HepG2 (cell line): ENCODE measurements around the gene RCC1. TPM values are rescaled to one million over a fixed set of nuclear protein-coding genes. Genes with fewer than 3 reads are reported as not detected.

Experiments used
- ATF7-NPFF ChIP-seq: sonication (generic); formaldehyde crosslinking; IDR thresholded peaks from 2 replicates; pipeline ENCODE4 v1.8.1; 2023; ENCODE audit warnings: mild to moderate bottlenecking, low read depth, missing genetic modification reagents, moderate library complexity
- ELF4 ChIP-seq: sonication (generic); formaldehyde crosslinking; IDR thresholded peaks from 2 replicates; pipeline ENCODE4 v1.5.0; 2020; ENCODE audit warnings: missing genetic modification reagents, mild to moderate bottlenecking, moderate library complexity, borderline replicate concordance
- HNRNPL ChIP-seq: fragments of 200-400 bp; formaldehyde crosslinking; IDR thresholded peaks from 2 replicates; pipeline ENCODE4 v1.6.1; 2017; ENCODE audit warnings: mild to moderate bottlenecking, low read depth, low read length
- JUND ChIP-seq: sonication (generic); formaldehyde crosslinking; IDR thresholded peaks from 2 replicates; pipeline ENCODE4 v1.8.0; 2022; ENCODE audit warnings: mild to moderate bottlenecking, missing genetic modification reagents
- NFE2L1 ChIP-seq: sonication (generic); formaldehyde crosslinking; IDR thresholded peaks from 2 replicates; pipeline ENCODE4 v1.4.0; 2020; ENCODE audit warnings: missing genetic modification reagents, mild to moderate bottlenecking, borderline replicate concordance
- PAF1 ChIP-seq: IDR thresholded peaks from 2 replicates; pipeline ENCODE4 v1.6.1; 2016; ENCODE audit warnings: missing genetic modification reagents, missing compliant biosample characterization
- PPARG ChIP-seq: conservative IDR thresholded peaks from 2 replicates; pipeline ENCODE4 v1.6.1; 2016; ENCODE audit warnings: missing biosample characterization, missing genetic modification reagents
- TAF1 ChIP-seq: sonication (generic); formaldehyde crosslinking; IDR thresholded peaks from 2 replicates; pipeline ENCODE4 v1.4.0; 2020; ENCODE audit warnings: missing genetic modification reagents
- THAP11 ChIP-seq: IDR thresholded peaks from 2 replicates; pipeline ENCODE4 v1.6.1; 2016; ENCODE audit warnings: missing biosample characterization, missing genetic modification reagents
- ZNF232 ChIP-seq: sonication (generic); formaldehyde crosslinking; IDR thresholded peaks from 2 replicates; pipeline ENCODE4 v1.4.0; 2020; ENCODE audit warnings: missing genetic modification reagents, borderline replicate concordance
- ZNF572 ChIP-seq: sonication (generic); formaldehyde crosslinking; IDR thresholded peaks from 2 replicates; pipeline ENCODE4 v1.5.1; 2020; ENCODE audit warnings: mild to moderate bottlenecking, missing genetic modification reagents
- ZNF629 ChIP-seq: sonication (generic); formaldehyde crosslinking; conservative IDR thresholded peaks from 2 replicates; pipeline ENCODE4 v1.5.0; 2020; ENCODE audit warnings: missing genetic modification reagents
- ZNF761 ChIP-seq: sonication (generic); formaldehyde crosslinking; conservative IDR thresholded peaks from 2 replicates; pipeline ENCODE4 v1.4.0; 2020; ENCODE audit warnings: mild to moderate bottlenecking, missing genetic modification reagents
- ZNF788 ChIP-seq: sonication (generic); formaldehyde crosslinking; IDR thresholded peaks from 2 replicates; pipeline ENCODE4 v1.5.0; 2020; ENCODE audit warnings: mild to moderate bottlenecking, missing genetic modification reagents, borderline replicate concordance
- polyA plus RNA-seq, 8 experiments: library from polyadenylated mRNA; depleted of rRNA in 3 of 8; stranded (reverse) in 7 of 8; unstranded in 1 of 8; fragments of >200 nt; fragmentation: Illumina TruSeq in 4 of 8; extraction: Trizol in 4 of 8; gene quantifications; 2 replicates each; pipeline versions ENCODE4 v1.2.1 to v1.2.3, GENCODE V29; 2011 to 2016; ENCODE audit warnings: low read depth in 4 of 8, missing spikeins in 1 of 8, mixed read lengths in 1 of 8; ENCODE audit not compliant: insufficient read depth in 1 of 8
- total RNA-seq, 5 experiments: library from RNA; depleted of rRNA; stranded (reverse); fragments of >200 nt; fragmentation: Illumina TruSeq; extraction: Trizol; gene quantifications; 2 replicates each; pipeline ENCODE4 v1.2.3, GENCODE V29; 2016; ENCODE audit warnings: low read depth in 1 of 5
- TF ChIP-seq, protein P1 (sequence below): sonication (generic); formaldehyde crosslinking; IDR thresholded peaks from 2 replicates; pipeline ENCODE4 v1.5.0; 2020; ENCODE audit warnings: mild to moderate bottlenecking, missing genetic modification reagents, borderline replicate concordance
- TF ChIP-seq, protein P2 (sequence below): sonication (generic); formaldehyde crosslinking; IDR thresholded peaks from 2 replicates; pipeline ENCODE4 v1.4.0; 2020; ENCODE audit warnings: missing genetic modification reagents
- TF ChIP-seq, protein P3 (sequence below): conservative IDR thresholded peaks from 2 replicates; pipeline ENCODE4 v1.6.1; 2018; ENCODE audit warnings: missing genetic modification reagents
- TF ChIP-seq, protein P4 (sequence below): sonication (generic); formaldehyde crosslinking; IDR thresholded peaks from 2 replicates; pipeline ENCODE4 v1.4.0; 2020; ENCODE audit warnings: missing genetic modification reagents, borderline replicate concordance

Gene RCC1
- total and polyA plus RNA-seq, 2 of the 13 experiments (the other 11 are each of a cell fraction or from before 2014, with no cell fraction given): 47.2 to 80.8 TPM

DNA sequence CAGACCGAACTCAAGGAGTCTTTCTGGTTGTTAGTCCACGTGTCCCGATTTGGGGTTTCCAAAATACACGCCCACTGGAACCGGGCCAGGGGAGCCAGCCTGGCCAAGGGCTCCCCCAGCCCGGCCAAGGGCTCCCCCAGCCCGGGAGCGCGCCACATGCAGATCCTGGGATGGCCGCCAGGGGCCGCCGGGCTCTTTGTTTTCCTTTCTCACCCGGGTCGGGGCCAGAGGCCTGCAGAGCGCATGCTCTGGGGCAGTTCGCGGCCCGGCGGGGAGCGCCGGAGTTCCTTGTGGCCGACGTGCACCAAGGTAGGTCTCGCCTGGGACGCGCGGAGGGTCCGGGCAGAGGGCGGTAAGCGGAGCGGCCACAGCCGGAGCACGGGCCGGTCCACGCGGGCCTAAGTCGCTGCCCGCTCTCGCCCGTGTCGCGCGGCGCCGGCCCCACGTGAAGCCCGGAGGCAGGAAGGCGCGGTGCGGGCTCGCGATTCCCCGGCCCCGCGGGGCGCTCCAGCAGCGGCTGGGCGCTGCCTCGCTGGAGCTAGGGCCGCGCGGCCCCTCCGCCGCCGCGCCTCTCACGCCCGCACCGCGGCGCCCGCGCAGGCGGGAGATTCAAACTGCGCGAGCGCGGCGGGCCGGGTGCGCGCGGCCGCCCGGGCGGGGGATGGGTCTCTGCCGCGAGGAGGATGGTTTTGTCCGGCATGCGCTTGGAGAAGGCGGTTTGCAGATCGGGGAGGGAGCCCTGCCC is 12.3 kb downstream of the RCC1 start (continued):
- TF ChIP-seq ELF4 (CRISPR knock-in tag) (no peak), PAF1 (CRISPR knock-in tag) (peak; percentile 81), HNRNPL (0 out of 2 replicates have a peak, but pooled peaks have one; percentile 17), NFE2L1 (CRISPR knock-in tag) (no peak), ZNF572 (CRISPR knock-in tag) (0 out of 2 replicates have a peak, but pooled peaks have one; percentile 8), ZNF761 (CRISPR knock-in tag) (no peak), TAF1 (CRISPR knock-in tag) (peak; percentile 55; the same call in 1 of the 2 replicates), THAP11 (CRISPR knock-in tag) (peak; percentile 55), JUND (CRISPR knock-in tag) (no peak), ZNF788 (peak; percentile 73; the same call in 1 of the 2 replicates), ZNF232 (CRISPR knock-in tag) (0 out of 2 replicates have a peak, but pooled peaks have one; percentile 46), PPARG (CRISPR knock-in tag) (peak; percentile 47; the same call in 1 of the 2 replicates), ATF7-NPFF (CRISPR knock-in tag) (no peak; the same call in 1 of the 2 replicates), ZNF629 (CRISPR knock-in tag) (no peak; the same call in 1 of the 2 replicates)
- TF ChIP-seq, protein P1, sequence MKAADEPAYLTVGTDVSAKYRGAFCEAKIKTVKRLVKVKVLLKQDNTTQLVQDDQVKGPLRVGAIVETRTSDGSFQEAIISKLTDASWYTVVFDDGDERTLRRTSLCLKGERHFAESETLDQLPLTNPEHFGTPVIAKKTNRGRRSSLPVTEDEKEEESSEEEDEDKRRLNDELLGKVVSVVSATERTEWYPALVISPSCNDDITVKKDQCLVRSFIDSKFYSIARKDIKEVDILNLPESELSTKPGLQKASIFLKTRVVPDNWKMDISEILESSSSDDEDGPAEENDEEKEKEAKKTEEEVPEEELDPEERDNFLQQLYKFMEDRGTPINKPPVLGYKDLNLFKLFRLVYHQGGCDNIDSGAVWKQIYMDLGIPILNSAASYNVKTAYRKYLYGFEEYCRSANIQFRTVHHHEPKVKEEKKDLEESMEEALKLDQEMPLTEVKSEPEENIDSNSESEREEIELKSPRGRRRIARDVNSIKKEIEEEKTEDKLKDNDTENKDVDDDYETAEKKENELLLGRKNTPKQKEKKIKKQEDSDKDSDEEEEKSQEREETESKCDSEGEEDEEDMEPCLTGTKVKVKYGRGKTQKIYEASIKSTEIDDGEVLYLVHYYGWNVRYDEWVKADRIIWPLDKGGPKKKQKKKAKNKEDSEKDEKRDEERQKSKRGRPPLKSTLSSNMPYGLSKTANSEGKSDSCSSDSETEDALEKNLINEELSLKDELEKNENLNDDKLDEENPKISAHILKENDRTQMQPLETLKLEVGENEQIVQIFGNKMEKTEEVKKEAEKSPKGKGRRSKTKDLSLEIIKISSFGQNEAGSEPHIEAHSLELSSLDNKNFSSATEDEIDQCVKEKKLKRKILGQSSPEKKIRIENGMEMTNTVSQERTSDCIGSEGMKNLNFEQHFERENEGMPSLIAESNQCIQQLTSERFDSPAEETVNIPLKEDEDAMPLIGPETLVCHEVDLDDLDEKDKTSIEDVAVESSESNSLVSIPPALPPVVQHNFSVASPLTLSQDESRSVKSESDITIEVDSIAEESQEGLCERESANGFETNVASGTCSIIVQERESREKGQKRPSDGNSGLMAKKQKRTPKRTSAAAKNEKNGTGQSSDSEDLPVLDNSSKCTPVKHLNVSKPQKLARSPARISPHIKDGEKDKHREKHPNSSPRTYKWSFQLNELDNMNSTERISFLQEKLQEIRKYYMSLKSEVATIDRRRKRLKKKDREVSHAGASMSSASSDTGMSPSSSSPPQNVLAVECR (CRISPR knock-in tag): peak; percentile 83
- TF ChIP-seq, protein P2, sequence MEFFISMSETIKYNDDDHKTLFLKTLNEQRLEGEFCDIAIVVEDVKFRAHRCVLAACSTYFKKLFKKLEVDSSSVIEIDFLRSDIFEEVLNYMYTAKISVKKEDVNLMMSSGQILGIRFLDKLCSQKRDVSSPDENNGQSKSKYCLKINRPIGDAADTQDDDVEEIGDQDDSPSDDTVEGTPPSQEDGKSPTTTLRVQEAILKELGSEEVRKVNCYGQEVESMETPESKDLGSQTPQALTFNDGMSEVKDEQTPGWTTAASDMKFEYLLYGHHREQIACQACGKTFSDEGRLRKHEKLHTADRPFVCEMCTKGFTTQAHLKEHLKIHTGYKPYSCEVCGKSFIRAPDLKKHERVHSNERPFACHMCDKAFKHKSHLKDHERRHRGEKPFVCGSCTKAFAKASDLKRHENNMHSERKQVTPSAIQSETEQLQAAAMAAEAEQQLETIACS (CRISPR knock-in tag): peak; percentile 85
- TF ChIP-seq, protein P3, sequence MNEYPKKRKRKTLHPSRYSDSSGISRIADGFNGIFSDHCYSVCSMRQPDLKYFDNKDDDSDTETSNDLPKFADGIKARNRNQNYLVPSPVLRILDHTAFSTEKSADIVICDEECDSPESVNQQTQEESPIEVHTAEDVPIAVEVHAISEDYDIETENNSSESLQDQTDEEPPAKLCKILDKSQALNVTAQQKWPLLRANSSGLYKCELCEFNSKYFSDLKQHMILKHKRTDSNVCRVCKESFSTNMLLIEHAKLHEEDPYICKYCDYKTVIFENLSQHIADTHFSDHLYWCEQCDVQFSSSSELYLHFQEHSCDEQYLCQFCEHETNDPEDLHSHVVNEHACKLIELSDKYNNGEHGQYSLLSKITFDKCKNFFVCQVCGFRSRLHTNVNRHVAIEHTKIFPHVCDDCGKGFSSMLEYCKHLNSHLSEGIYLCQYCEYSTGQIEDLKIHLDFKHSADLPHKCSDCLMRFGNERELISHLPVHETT (CRISPR knock-in tag): 0 out of 2 replicates have a peak, but pooled peaks have one; percentile 25
- TF ChIP-seq, protein P4, sequence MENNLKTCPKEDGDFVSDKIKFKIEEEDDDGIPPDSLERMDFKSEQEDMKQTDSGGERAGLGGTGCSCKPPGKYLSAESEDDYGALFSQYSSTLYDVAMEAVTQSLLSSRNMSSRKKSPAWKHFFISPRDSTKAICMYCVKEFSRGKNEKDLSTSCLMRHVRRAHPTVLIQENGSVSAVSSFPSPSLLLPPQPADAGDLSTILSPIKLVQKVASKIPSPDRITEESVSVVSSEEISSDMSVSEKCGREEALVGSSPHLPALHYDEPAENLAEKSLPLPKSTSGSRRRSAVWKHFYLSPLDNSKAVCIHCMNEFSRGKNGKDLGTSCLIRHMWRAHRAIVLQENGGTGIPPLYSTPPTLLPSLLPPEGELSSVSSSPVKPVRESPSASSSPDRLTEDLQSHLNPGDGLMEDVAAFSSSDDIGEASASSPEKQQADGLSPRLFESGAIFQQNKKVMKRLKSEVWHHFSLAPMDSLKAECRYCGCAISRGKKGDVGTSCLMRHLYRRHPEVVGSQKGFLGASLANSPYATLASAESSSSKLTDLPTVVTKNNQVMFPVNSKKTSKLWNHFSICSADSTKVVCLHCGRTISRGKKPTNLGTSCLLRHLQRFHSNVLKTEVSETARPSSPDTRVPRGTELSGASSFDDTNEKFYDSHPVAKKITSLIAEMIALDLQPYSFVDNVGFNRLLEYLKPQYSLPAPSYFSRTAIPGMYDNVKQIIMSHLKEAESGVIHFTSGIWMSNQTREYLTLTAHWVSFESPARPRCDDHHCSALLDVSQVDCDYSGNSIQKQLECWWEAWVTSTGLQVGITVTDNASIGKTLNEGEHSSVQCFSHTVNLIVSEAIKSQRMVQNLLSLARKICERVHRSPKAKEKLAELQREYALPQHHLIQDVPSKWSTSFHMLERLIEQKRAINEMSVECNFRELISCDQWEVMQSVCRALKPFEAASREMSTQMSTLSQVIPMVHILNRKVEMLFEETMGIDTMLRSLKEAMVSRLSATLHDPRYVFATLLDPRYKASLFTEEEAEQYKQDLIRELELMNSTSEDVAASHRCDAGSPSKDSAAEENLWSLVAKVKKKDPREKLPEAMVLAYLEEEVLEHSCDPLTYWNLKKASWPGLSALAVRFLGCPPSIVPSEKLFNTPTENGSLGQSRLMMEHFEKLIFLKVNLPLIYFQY: peak; percentile 66
